SK-N-SH (cell line): ENCODE data around the gene SUPT3H. TPM values are rescaled to one million over a fixed set of nuclear protein-coding genes. Genes with fewer than 3 reads are reported as not detected.

ENCODE experiments used
- CTCF ChIA-PET: fragments of 300-600, 350-600 bp; formaldehyde crosslinking; extraction: SDS; loops from one replicate; lab custom pipeline; 2021; lab: Yijun Ruan, JAX
- POLR2A ChIA-PET: fragments of 350-600 bp; sonication (Branson Sonifier 250); formaldehyde crosslinking; extraction: SDS; loops from one replicate; lab custom pipeline; 2020; ENCODE audit warnings: antibody characterized with exemption, inconsistent platforms; lab: Yijun Ruan, JAX
- DNase-seq: peaks from one replicate; pipeline ENCODE4 v3.0.0; 2012
- H2AFZ ChIP-seq: fragments of 200-600 bp; sonication (generic); 2 replicates; pipeline ENCODE4 v1.8.1; 2016; ENCODE audit warnings: antibody characterized with exemption, mild to moderate bottlenecking, low read depth
- H3F3A ChIP-seq: fragments of 200-600 bp; sonication (generic); replicated peaks from 2 replicates; pipeline ENCODE3; 2016; ENCODE audit warnings: antibody characterized with exemption, mild to moderate bottlenecking; ENCODE audit not compliant: insufficient read depth
- H3K27ac ChIP-seq, 2 experiments: fragments of 200-500 bp in 1 of 2; fragments of 200-600 bp in 1 of 2; sonication (Bioruptor generic) in 1 of 2; sonication (generic), shearing (Covaris generic) in 1 of 2; 2 replicates each; pipeline versions ENCODE4 v1.5.1 to v1.6.1; 2014 to 2016; ENCODE audit warnings: low read depth in 2 of 2, inconsistent platforms in 1 of 2, low read length in 1 of 2, mild to moderate bottlenecking in 1 of 2, mixed read lengths in 1 of 2
- H3K27me3 ChIP-seq: fragments of 200-600 bp; sonication (generic), shearing (Covaris generic); 2 replicates; pipeline ENCODE4 v1.6.1; 2016; ENCODE audit warnings: mixed run types; ENCODE audit not compliant: insufficient read depth
- H3K36me3 ChIP-seq, 2 experiments: fragments of 200-500 bp in 1 of 2; fragments of 200-600 bp in 1 of 2; sonication (Bioruptor generic) in 1 of 2; sonication (generic) in 1 of 2; replicated peaks in 1 of 2; 2 replicates each; pipeline versions ENCODE3 to v1.5.1; 2014 to 2016; ENCODE audit warnings: low read length in 1 of 2, mild to moderate bottlenecking in 1 of 2; ENCODE audit not compliant: insufficient read depth in 2 of 2, control insufficient read depth in 1 of 2
- H3K4me1 ChIP-seq, 2 experiments: fragments of 200-500 bp in 1 of 2; fragments of 200-600 bp in 1 of 2; sonication (Bioruptor generic) in 1 of 2; sonication (generic), shearing (Covaris generic) in 1 of 2; 2 replicates each; pipeline versions ENCODE4 v1.5.1 to v1.6.1; 2014 to 2016; ENCODE audit warnings: low read depth in 1 of 2, low read length in 1 of 2, mixed run types in 1 of 2; ENCODE audit not compliant: insufficient read depth in 2 of 2, control insufficient read depth in 1 of 2
- H3K4me2 ChIP-seq: fragments of 200-600 bp; sonication (generic), shearing (Covaris generic); 2 replicates; pipeline ENCODE4 v1.6.1; 2017; ENCODE audit warnings: mixed run types
- H3K4me3 ChIP-seq, 2 experiments: fragments of 200-500 bp in 1 of 2; fragments of 200-600 bp in 1 of 2; sonication (Bioruptor generic) in 1 of 2; sonication (generic), shearing (Covaris generic) in 1 of 2; 2 replicates each; pipeline versions ENCODE4 v1.5.1 to v1.8.1; 2014 to 2016; ENCODE audit warnings: low read depth in 2 of 2, inconsistent platforms in 1 of 2, low read length in 1 of 2, mild to moderate bottlenecking in 1 of 2, mixed read lengths in 1 of 2, moderate library complexity in 1 of 2
- H3K79me2 ChIP-seq: fragments of 200-600 bp; sonication (generic); 2 replicates; pipeline ENCODE4 v1.8.1; 2017; ENCODE audit warnings: mild to moderate bottlenecking; ENCODE audit not compliant: insufficient read depth
- H3K9ac ChIP-seq: fragments of 200-600 bp; sonication (generic); 2 replicates; pipeline ENCODE4 v1.6.1; 2017; ENCODE audit warnings: mixed run types
- H3K9me2 ChIP-seq: fragments of 200-600 bp; sonication (generic); 2 replicates; pipeline ENCODE4 v1.6.1; 2017; ENCODE audit warnings: mixed run types
- H3K9me3 ChIP-seq: fragments of 200-600 bp; sonication (generic); 2 replicates; pipeline ENCODE4 v1.6.1; 2017; ENCODE audit warnings: mixed run types, mild to moderate bottlenecking, moderate library complexity
- H4K20me1 ChIP-seq: fragments of 200-600 bp; sonication (generic); 2 replicates; pipeline ENCODE4 v1.6.1; 2017; ENCODE audit warnings: mild to moderate bottlenecking, mixed run types; ENCODE audit not compliant: insufficient read depth
- CHD2 ChIP-seq: fragments of 150-350 bp; IDR thresholded peaks from 2 replicates; pipeline ENCODE4 v1.6.1; 2018; ENCODE audit warnings: low read length; ENCODE audit not compliant: partially characterized antibody
- ELF1 ChIP-seq: IDR thresholded peaks from 2 replicates; pipeline ENCODE4 v1.4.0; 2012
- EP300 ChIP-seq, 2 experiments: IDR thresholded peaks; 2 replicates each; pipeline versions ENCODE4 v1.4.0 to v1.6.1; 2012; ENCODE audit warnings: borderline replicate concordance in 1 of 2, low read depth in 1 of 2, low read length in 1 of 2
- EZH2phosphoT487 ChIP-seq: fragments of 200-600 bp; sonication (generic); IDR thresholded peaks from 2 replicates; pipeline ENCODE4 v1.6.1; 2017; ENCODE audit warnings: low read depth, mixed run types, mild to moderate bottlenecking, antibody characterized with exemption, moderate library complexity, borderline replicate concordance
- FOSL2 ChIP-seq: IDR thresholded peaks from 2 replicates; pipeline ENCODE4 v1.4.0; 2012; ENCODE audit warnings: low read depth, mild to moderate bottlenecking, moderate library complexity, borderline replicate concordance
- FOXM1 ChIP-seq: IDR thresholded peaks from 2 replicates; pipeline ENCODE4 v1.4.0; 2012; ENCODE audit warnings: low read depth, mild to moderate bottlenecking
- GABPA ChIP-seq: IDR thresholded peaks from 2 replicates; pipeline ENCODE4 v1.4.0; 2012; ENCODE audit warnings: low read depth, mild to moderate bottlenecking
- MAX ChIP-seq: IDR thresholded peaks from 2 replicates; pipeline ENCODE4 v1.4.0; 2012; ENCODE audit warnings: low read depth
- MEF2A ChIP-seq: IDR thresholded peaks from 2 replicates; pipeline ENCODE4 v1.4.0; 2012; ENCODE audit warnings: low read depth, borderline replicate concordance
- NFIC ChIP-seq: IDR thresholded peaks from 2 replicates; pipeline ENCODE4 v1.4.0; 2012; ENCODE audit warnings: borderline replicate concordance
- PBX3 ChIP-seq: IDR thresholded peaks from 2 replicates; pipeline ENCODE4; 2012
- RFX5 ChIP-seq: IDR thresholded peaks from 2 replicates; pipeline ENCODE4 v1.6.1; 2012; ENCODE audit warnings: mild to moderate bottlenecking, improper control_type of control experiment, low read length
- SIN3A ChIP-seq: IDR thresholded peaks from 2 replicates; pipeline ENCODE4 v1.6.1; 2012; ENCODE audit warnings: low read depth, mild to moderate bottlenecking, low read length, moderate library complexity, borderline replicate concordance
- SMC3 ChIP-seq: IDR thresholded peaks from 2 replicates; pipeline ENCODE4 v1.6.1; 2012; ENCODE audit warnings: low read depth, low read length, improper control_type of control experiment
- TCF12 ChIP-seq: IDR thresholded peaks from 2 replicates; pipeline ENCODE4 v1.4.0; 2012
- YY1 ChIP-seq: IDR thresholded peaks from 2 replicates; pipeline ENCODE4 v1.4.0; 2012; ENCODE audit warnings: low read depth, mild to moderate bottlenecking
- WGBS: methylation state at CpG from one replicate; pipeline ENCODE4 v1.1.6; 2017; ENCODE audit warnings: low lambda C conversion rate; 5-methylcytosine and 5-hydroxymethylcytosine counted together
- polyA plus RNA-seq, 3 experiments: library from polyadenylated mRNA; depleted of rRNA; stranded (reverse); fragments of >200 nt; gene quantifications; 2 replicates each; pipeline ENCODE4 v1.2.3, GENCODE V29; 2012

Gene SUPT3H
- polyA plus RNA-seq, 1 of the 3 experiments (the other 2 are of a cell fraction), result 10.9 TPM

- no peak overlapping the region for H3K4me2 ChIP-seq
- POLR2A ChIA-PET, result no interaction called here
These were observed 445.1 kb downstream of the SUPT3H start for GRCh38 chr6:44932651-44933091.

GRCh38 chr6:44931385-44931784, 446.3 kb downstream of the SUPT3H start:
- Histone ChIP-seq H3K79me2 (no peaks in the 10 kb centered on the region), H3K27ac (no peak overlapping the region), H3K4me2 (no peak overlapping the region), H3F3A (no peaks in the 10 kb centered on the region), H3K9ac (no peak overlapping the region), H3K36me3 (no peaks in the 10 kb centered on the region), H3K9me3 (no peaks in the 10 kb centered on the region), H4K20me1 (no peaks in the 10 kb centered on the region), H3K9me2 (no peaks in the 10 kb centered on the region), H3K4me1 (no peaks in the 10 kb centered on the region), H3K4me3 (no peak overlapping the region), H2AFZ (no peak overlapping the region), H3K27me3 (no peaks in the 10 kb centered on the region)
- CTCF ChIA-PET, result no interaction called here
- TF ChIP-seq RFX5 (no peak), NFIC (no peak)
- no peak for DNase-seq
- POLR2A ChIA-PET, result no interaction called here

More at GRCh38 chr6:44932651-44933091, 445.1 kb downstream of the SUPT3H start:
- H3K4me1 ChIP-seq, result no peaks in the 10 kb centered on the region
- H3K36me3 ChIP-seq, result no peaks in the 10 kb centered on the region
- no peaks in the 10 kb centered on the region for H3K9me3 ChIP-seq
- WGBS, result 96% methylated on average over 7 of the region's 7 CpGs
- H3F3A ChIP-seq, result no peaks in the 10 kb centered on the region
- H3K27ac ChIP-seq, result no peak overlapping the region
- TF ChIP-seq EZH2phosphoT487, result no peak
- TF ChIP-seq EP300 (IDR thresholded peaks at IDR 0.05; ENCODE audit: borderline replicate concordance in 1 of 2, low read depth in 1 of 2, low read length in 1 of 2), result no peak
- no peak for TF ChIP-seq FOXM1
- TF ChIP-seq GABPA, result no peak
- no peak for DNase-seq
- no peaks in the 10 kb centered on the region for H3K9me2 ChIP-seq
- CTCF ChIA-PET, result no interaction called here
- no peak overlapping the region for H3K9ac ChIP-seq
- no peaks in the 10 kb centered on the region for H3K27me3 ChIP-seq
- H2AFZ ChIP-seq, result no peak overlapping the region
- no peaks in the 10 kb centered on the region for H4K20me1 ChIP-seq
- H3K79me2 ChIP-seq, result no peaks in the 10 kb centered on the region
- H3K4me3 ChIP-seq, result no peak overlapping the region

GRCh38 chr6:44926556-44926955, 451.2 kb downstream of the SUPT3H start:
- DNase-seq, result no peak
- no peaks in the 10 kb centered on the region for H4K20me1 ChIP-seq
- H3K4me1 ChIP-seq, result peaks cover 0 to 6% of the 10 kb centered on the region in 2 experiments; a peak in 2 of 4 replicates
- H2AFZ ChIP-seq, result no peak overlapping the region
- H3K9ac ChIP-seq, result no peak overlapping the region
- POLR2A ChIA-PET, result no interaction called here
- TF ChIP-seq YY1 (no peak), ELF1 (no peak), TCF12 (no peak), PBX3 (no peak), SIN3A (no peak), MEF2A (no peak), NFIC (no peak), FOXM1 (no peak), GABPA (no peak), CHD2 (no peak), FOSL2 (no peak), MAX (no peak), SMC3 (no peak)
- H3K9me3 ChIP-seq, result no peaks in the 10 kb centered on the region
- H3K79me2 ChIP-seq, result no peaks in the 10 kb centered on the region
- CTCF ChIA-PET, result no interaction called here
- no peak overlapping the region for H3K27ac ChIP-seq
- no peaks in the 10 kb centered on the region for H3K9me2 ChIP-seq
- H3K27me3 ChIP-seq, result no peaks in the 10 kb centered on the region
- WGBS, result 53% methylated on average over 2 of the region's 2 CpGs
- no peak overlapping the region for H3K4me3 ChIP-seq
- no peaks in the 10 kb centered on the region for H3K36me3 ChIP-seq
- H3K4me2 ChIP-seq, result no peak overlapping the region
- no peaks in the 10 kb centered on the region for H3F3A ChIP-seq
